HFF-Myc (cell line): Measurements from ENCODE around the gene COA5.
A peak's percentile ranks its signal among the peaks of the same experiment; 100 is the strongest.

Experiments
- DNase-seq: peaks from one replicate; pipeline ENCODE4 v3.0.0-alpha.2; 2011; ENCODE audit warnings: low read depth; ENCODE audit errors: extremely low read depth
- H3K4me3 ChIP-seq: replicated peaks from 2 replicates; pipeline ENCODE4 v1.5.1; 2011; ENCODE audit warnings: low read depth, mild to moderate bottlenecking, control low read depth, low read length
- CTCF ChIP-seq: IDR thresholded peaks from 2 replicates; pipeline ENCODE4 v1.5.1; 2012; ENCODE audit warnings: mild to moderate bottlenecking, low read depth, low read length, control low read depth; ENCODE audit errors: missing control alignments

Gene COA5

GRCh38 chr2:98608116-98608961, at the start of gene COA5, which contains the start of gene UNC50:
Gene COA5, minus strand, starts transcription at chr2:98608512. Its CDS starts 107 bp downstream, at chr2:98608405.
Gene UNC50, plus strand, starts transcription at chr2:98608589. Its CDS starts 1,171 bp downstream, at chr2:98609760.
- TF ChIP-seq CTCF = no peak
- DNase-seq = peak; percentile 55
- peak within 1 kb of the TSS; percentile 78 for H3K4me3 ChIP-seq

- DNase-seq = no peak
- no peak for TF ChIP-seq CTCF
- H3K4me3 ChIP-seq = no peak overlapping the region
Measured at GRCh38 chr2:98656800-98657199, 48.5 kb upstream of the COA5 start.

GRCh38 chr2:98654699-98655495, 46.6 kb upstream of the COA5 start:
- no peak for DNase-seq

GRCh38 chr2:98650998-98651397, 42.7 kb upstream of the COA5 start:
- DNase-seq = no peak
- no peak overlapping the region for H3K4me3 ChIP-seq
- no peak for TF ChIP-seq CTCF

More at GRCh38 chr2:98654699-98655495, 46.6 kb upstream of the COA5 start:
- no peak for TF ChIP-seq CTCF
- H3K4me3 ChIP-seq = no peak overlapping the region

GRCh38 chr2:98649992-98650375, 41.7 kb upstream of the COA5 start:
- TF ChIP-seq CTCF = no peak
- no peak overlapping the region for H3K4me3 ChIP-seq
- no peak for DNase-seq

- TF ChIP-seq CTCF = peak; percentile 99
Measured at GRCh38 chr2:98649135-98649991, 41.1 kb upstream of the COA5 start.

More at GRCh38 chr2:98649135-98649991, 41.1 kb upstream of the COA5 start:
- peak; percentile 46 for DNase-seq
- no peak overlapping the region for H3K4me3 ChIP-seq
